PFSK-1 (cell line): ENCODE measurements around the gene FLT4.

Source experiments
- REST ChIP-seq, 2 experiments: IDR thresholded peaks; 2 replicates each; pipeline versions ENCODE4 v1.6.1 to v1.8.0; 2011 to 2012; ENCODE audit warnings: low read depth in 2 of 2, low read length in 2 of 2, control low read depth in 1 of 2, inconsistent platforms in 1 of 2, mild to moderate bottlenecking in 1 of 2, moderate library complexity in 1 of 2; ENCODE audit not compliant: insufficient read depth in 1 of 2
- TAF1 ChIP-seq: IDR thresholded peaks from 2 replicates; pipeline ENCODE4 v1.6.1; 2012; ENCODE audit warnings: low read length, control low read depth, borderline replicate concordance; ENCODE audit not compliant: insufficient read depth

GRCh38 chr5:180644825-180645273 is 4.6 kb downstream of the FLT4 start:
- TF ChIP-seq REST (IDR thresholded peaks at IDR 0.05; ENCODE audit: insufficient read depth in 1 of 2, low read depth in 2 of 2, low read length in 2 of 2) = no peak
- no peak for TF ChIP-seq TAF1
